Activated T-cell treated with anti-CD3 and anti-CD28 coated beads for 24 hours (primary cell): ENCODE data around the gene MKX.

Experiments used
- DNase-seq: peaks from one replicate; pipeline ENCODE4 v3.0.0-alpha.2; 2020; ENCODE audit warnings: low read depth

MKX gene

DNA sequence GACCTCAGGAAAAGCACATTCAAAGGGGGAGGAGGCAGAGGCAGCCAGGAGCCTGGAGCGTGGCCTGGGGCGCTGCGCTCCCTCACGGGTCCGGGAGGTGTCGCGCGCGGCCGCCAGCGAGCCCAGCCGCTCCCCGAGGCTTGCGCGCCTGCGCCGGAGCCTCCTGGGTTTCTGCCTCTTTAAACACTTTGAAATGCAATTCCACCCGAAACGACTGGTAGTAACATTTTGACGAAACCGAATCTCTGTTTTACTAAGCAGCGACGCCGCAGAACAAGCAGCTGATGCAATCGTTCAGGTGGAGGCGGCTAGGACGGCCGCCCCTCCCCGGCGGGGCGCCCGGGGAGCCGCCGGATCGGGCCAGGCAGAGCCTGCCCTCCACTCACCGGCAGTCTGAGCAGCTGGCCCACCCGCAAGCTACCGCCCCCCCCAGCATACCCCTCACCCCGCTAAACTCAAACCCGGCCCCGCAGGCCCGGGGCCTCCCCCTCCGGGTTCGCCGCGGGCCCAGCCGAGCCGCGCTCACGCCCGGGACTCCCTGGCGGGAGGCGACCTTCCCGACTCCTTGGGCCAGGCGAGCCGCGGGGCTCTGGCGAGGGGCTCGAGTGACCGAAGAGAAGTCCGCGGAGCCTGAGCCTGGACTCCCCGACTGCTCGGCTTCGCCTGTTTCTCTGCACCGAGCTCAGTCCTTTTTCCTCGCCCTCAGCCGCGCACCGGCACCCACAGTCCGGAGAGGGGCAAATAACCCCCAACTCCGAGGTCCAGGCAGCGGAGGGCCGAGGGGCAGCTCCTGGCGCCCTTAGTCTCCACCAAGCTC, 3.2 kb downstream of the MKX start:
- DNase-seq = peak; percentile 82

DNA sequence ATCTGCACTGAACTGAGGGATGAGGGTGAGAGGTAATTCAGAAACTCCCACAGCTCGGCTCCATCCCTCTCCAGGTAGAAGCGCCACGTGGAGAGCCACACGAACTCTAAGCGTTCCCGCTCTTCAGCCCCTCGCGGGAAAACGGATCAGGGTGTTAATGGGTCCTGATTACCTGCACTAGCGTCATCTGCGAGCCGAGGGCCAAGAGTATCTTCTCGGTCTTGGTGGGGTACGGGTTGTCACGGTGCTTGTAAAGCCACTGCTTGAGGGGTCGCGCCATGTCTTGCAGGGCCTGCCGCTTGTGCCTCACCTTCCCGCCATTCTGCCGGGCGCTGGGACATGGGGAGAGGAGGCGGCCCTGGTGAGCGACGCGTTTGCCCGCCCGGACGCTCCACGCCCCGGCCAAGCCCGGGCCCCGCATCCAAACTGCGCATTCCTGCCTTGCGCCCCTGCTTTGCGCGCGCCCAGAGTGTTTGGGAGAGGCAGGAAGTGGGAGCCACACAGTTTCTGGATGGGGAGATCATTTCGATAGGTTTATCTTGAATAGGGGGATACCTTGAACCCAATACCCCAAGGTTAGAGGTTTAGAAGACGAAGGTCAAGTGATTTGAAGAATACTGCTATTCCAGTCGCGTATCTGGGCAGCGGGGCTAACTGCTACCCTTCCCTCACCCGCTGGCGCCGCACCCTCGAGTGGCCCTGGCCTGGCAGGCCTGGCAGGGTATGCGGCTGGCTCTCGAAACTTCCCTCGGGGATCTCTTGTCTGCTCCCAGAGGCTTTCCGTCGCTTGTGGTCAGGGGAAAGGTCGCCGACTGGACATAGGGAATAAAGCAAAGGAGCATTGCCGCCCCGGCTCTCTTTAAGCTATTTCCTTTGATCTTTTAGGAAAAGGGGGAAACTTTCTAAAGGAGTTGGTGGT, 4.2 kb downstream of the MKX start:
- no peak for DNase-seq

DNA sequence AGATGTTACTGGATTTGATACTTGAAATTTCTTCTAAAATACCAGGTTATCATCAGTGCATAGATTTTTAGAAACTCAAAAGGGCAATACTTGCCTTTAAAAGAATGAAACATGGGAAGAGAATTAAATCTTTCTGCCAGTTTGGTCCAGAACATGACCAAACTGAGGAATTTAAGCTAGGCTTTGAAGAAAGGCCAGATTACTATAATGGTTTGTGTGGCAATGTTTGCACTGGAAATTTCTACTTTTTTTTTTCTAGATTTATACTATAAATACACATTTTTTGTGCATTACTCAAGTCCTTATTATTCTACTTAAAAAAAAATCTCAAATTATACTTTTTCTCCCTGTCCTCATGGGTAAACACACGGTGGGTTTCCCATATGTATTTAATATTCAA, 9.2 kb downstream of the MKX start:
- no peak for DNase-seq

DNA sequence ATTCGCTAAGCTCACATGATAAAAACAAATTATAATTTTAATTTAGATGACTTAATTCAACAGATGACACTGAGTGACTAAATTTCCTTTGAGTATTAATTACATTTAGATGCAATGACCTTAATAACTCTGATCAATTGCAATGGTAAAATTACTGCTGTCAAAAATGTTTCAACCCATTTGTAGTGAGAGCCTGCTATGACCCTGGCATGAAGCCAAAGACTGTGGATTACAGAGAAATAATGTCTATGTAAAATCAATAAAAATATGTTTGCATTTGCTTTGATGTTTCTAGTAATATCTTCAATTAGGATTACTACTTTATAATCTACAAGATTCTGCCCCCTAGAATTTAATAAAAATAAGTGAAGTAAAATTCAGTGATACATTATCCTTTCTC, 15.6 kb downstream of the MKX start:
- DNase-seq = no peak

- DNase-seq = no peak
Measured at GRCh38 chr10:27728338-27728737, 17.3 kb downstream of the MKX start.

- no peak for DNase-seq
Measured at GRCh38 chr10:27724287-27724686, 21.3 kb downstream of the MKX start.

GRCh38 chr10:27723436-27723835, 22.2 kb downstream of the MKX start:
- no peak for DNase-seq

DNA sequence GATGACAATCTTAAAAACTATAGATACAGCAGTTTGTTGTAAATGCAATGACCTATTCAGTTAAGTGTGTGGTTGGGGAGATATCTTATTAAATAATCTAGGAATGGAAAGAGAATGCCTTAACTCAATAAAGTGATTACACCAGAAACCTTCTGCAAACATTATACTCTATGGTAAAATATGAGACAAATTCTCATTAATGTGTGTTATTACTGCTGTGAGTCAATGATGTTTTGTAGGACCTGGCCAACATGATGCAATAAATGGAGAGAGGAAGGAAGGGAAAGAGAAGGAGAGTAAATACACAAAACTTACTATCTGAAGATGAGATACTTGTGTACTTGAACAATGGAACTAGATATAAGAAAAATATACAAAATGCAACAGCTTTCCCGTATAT, 25.1 kb downstream of the MKX start:
- no peak for DNase-seq

GRCh38 chr10:27719052-27719451, 26.6 kb downstream of the MKX start:
- DNase-seq = no peak

GRCh38 chr10:27717861-27718260, 27.8 kb downstream of the MKX start:
- DNase-seq = no peak

DNA sequence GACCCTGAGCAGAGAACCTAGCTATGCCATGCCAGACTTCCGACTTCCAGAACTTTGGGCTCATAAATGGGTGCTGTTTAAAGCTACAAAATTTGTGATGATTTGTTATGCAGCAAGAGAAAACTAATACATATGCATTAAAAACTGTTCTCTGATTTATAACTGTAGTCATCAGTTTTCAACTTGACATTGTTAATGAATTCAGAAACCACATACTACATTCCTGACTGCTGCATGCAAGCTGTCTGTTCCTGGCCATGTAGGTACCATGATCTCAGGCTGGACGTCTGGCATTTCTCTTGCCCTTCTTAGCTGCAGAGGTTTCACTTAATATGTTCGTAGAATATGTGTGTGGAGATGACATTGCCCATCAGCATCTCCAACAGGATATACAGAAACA, 28.4 kb downstream of the MKX start:
- no peak for DNase-seq

GRCh38 chr10:27716521-27716920, 29.1 kb downstream of the MKX start:
- DNase-seq = no peak

- DNase-seq = no peak
Measured at GRCh38 chr10:27715505-27715904, 30.1 kb downstream of the MKX start.

GRCh38 chr10:27714349-27714748, 31.3 kb downstream of the MKX start:
- DNase-seq = no peak

- DNase-seq = no peak
Measured at GRCh38 chr10:27713941-27714340, 31.7 kb downstream of the MKX start.

- no peak for DNase-seq
Measured at GRCh38 chr10:27710014-27710413, 35.6 kb downstream of the MKX start.

DNA sequence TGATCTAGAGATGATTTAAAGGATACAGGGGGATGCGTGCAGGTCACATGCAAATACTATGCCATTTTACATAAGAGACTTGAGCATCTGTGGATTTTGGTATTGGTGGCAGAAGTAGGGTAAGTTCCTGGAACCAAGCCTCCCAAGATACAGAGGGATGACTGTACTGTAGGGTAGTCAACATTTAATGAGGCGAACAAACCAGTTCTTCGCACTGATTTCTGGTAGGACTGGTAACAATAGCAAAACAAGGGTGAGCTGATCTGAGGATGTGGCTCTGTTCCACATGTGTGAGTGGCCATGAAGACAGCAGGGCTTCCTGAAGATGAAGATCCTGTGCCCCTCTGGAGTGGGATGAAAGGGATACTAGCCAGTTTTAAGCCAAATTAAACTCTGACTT, 36.3 kb downstream of the MKX start:
- DNase-seq = no peak

GRCh38 chr10:27701938-27702537, 43.6 kb downstream of the MKX start:
- DNase-seq = no peak

GRCh38 chr10:27699776-27700175, 45.8 kb downstream of the MKX start:
- DNase-seq = no peak

DNA sequence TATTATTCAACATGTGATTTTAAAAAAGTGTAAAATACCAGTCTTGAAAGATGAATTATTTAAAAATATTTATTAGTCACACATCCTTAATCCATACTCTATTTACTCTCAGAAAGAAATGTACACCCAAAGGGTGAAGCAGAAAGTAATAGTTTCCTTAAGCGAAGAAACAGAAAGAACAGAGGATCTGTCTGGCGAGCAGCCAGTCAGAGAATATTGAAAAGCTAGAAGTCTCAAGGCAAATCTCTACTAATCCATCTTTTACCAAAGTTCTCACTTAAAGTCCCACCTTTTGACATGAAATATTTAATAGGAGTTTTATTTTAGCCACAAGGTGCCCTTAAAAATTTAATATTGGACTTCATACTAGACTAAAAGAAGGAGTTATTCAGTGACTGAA, 46.7 kb downstream of the MKX start:
- DNase-seq = no peak

DNA sequence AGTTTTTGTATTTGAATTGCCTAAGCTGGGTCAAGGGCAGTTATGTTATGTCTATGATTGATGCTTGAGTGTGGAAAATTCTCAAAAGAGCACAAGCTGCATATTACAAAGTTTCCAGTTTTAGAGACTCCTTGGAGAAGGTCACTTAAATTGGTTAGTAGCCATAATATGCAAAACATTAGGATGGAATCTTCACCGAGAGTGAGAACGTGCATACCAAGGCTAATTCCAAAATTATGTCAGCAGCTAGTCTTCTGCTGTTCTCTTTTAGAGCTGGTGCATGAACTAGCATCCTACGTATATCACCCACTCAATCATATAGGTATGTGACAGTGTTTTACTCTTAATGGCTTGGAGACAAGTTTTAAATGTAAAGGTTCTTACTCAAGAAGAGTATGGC, 49.2 kb downstream of the MKX start:
- DNase-seq = no peak

- no peak for DNase-seq
Measured at GRCh38 chr10:27695706-27696105, 49.9 kb downstream of the MKX start.

DNA sequence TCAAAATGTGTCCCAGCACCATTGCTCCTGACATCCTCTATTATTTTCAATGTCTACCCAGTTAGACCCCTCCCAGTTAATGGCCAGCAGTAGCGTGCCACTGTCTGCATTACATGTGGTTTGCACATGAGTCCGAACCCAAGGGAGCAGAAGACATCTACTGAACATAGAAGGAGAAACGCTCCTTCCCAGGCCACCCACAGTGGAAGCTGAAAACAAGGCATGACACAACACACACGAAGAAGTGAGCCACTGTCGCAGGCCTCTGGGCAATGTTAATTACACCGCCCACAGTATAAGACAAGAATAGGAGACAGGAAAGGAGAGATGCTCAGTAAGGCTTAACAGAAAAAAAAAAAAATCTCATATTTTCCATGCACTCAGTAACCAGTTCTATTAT, 50.5 kb downstream of the MKX start:
- no peak for DNase-seq
